Parathyroid adenoma (tissue), 2 donors: ENCODE results near the gene TMEM121B.

Experiments
- H2AFZ ChIP-seq: fragments of 300-600 bp; sonication (generic); one replicate; pipeline ENCODE4 v1.7.0; 2017; ENCODE audit warnings: antibody characterized with exemption, mild to moderate bottlenecking
- H3K27ac ChIP-seq: fragments of 300-600 bp; sonication (generic); one replicate; pipeline ENCODE4 v1.7.0; 2017
- H3K27me3 ChIP-seq: fragments of 300-600 bp; sonication (generic); one replicate; pipeline ENCODE4 v1.7.0; 2017; ENCODE audit warnings: low read length; ENCODE audit not compliant: control insufficient read depth, insufficient read depth
- H3K36me3 ChIP-seq: fragments of 300-600 bp; sonication (generic); one replicate; pipeline ENCODE4 v1.7.0; 2017; ENCODE audit warnings: low read length; ENCODE audit not compliant: control insufficient read depth, insufficient read depth
- H3K4me1 ChIP-seq: fragments of 300-600 bp; sonication (generic); one replicate; pipeline ENCODE4 v1.7.0; 2017; ENCODE audit warnings: control low read depth
- H3K4me2 ChIP-seq: fragments of 300-600 bp; sonication (generic); one replicate; pipeline ENCODE4 v1.7.0; 2017; ENCODE audit warnings: low read length
- H3K4me3 ChIP-seq: fragments of 300-600 bp; sonication (generic); one replicate; pipeline ENCODE4 v1.7.0; 2017; ENCODE audit warnings: low read depth, low read length
- H3K79me2 ChIP-seq: fragments of 300-600 bp; sonication (generic); one replicate; pipeline ENCODE4 v1.7.0; 2017; ENCODE audit warnings: control low read depth
- H3K9ac ChIP-seq: fragments of 300-600 bp; sonication (generic); one replicate; pipeline ENCODE4 v1.7.0; 2017; ENCODE audit warnings: mild to moderate bottlenecking
- H3K9me3 ChIP-seq: fragments of 300-600 bp; sonication (generic); one replicate; pipeline ENCODE4 v1.7.0; 2017; ENCODE audit warnings: low read length; ENCODE audit not compliant: control insufficient read depth
- CTCF ChIP-seq: fragments of 300-600 bp; sonication (generic); IDR thresholded peaks from one replicate; pipeline ENCODE4 v1.7.0; 2017; ENCODE audit warnings: antibody characterized with exemption, mild to moderate bottlenecking
- donor health status: primary hyperparathyroidism.

Gene TMEM121B

GRCh38 chr22:17121233-17122195 lies at the start of gene TMEM121B:
Gene TMEM121B, minus strand, starts transcription at chr22:17121360. Its CDS starts 233 bp downstream, at chr22:17121127.
- peak within 1 kb of the TSS; percentile 39 for H3K27ac ChIP-seq
- H3K27me3 ChIP-seq: peaks cover 6% of the 10 kb centered on the region

GRCh38 chr22:17167486-17167885 lies 46.3 kb upstream of the TMEM121B start:
- Histone ChIP-seq H3K4me3 (no peak overlapping the region), H2AFZ (no peak overlapping the region), H3K4me1 (no peaks in the 10 kb centered on the region), H3K79me2 (no peaks in the 10 kb centered on the region), H3K4me2 (no peak overlapping the region), H3K27ac (no peak overlapping the region), H3K36me3 (no peaks in the 10 kb centered on the region), H3K27me3 (no peaks in the 10 kb centered on the region), H3K9me3 (no peaks in the 10 kb centered on the region), H3K9ac (no peak overlapping the region)
- TF ChIP-seq CTCF: no peak

More at GRCh38 chr22:17121233-17122195, at the start of gene TMEM121B:
- H2AFZ ChIP-seq: peak within 1 kb of the TSS; percentile 35
- H3K79me2 ChIP-seq: no peaks in the 10 kb centered on the region
- no peaks in the 10 kb centered on the region for H3K36me3 ChIP-seq
- no peaks in the 10 kb centered on the region for H3K9me3 ChIP-seq
- TF ChIP-seq CTCF: no peak
- H3K4me2 ChIP-seq: peak within 1 kb of the TSS; percentile 58
- peak within 1 kb of the TSS; percentile 33 for H3K4me3 ChIP-seq
- no peaks in the 10 kb centered on the region for H3K4me1 ChIP-seq
- no peak within 1 kb of the TSS for H3K9ac ChIP-seq

- Histone ChIP-seq H2AFZ (no peak overlapping the region), H3K4me3 (no peak overlapping the region)
- TF ChIP-seq CTCF: no peak
Observed at GRCh38 chr22:17164392-17165024, 43.3 kb upstream of the TMEM121B start.

GRCh38 chr22:17162731-17163130 lies 41.6 kb upstream of the TMEM121B start:
- TF ChIP-seq CTCF: no peak
- H3K9ac ChIP-seq: no peak overlapping the region
- H3K27me3 ChIP-seq: no peaks in the 10 kb centered on the region
- no peak overlapping the region for H3K4me3 ChIP-seq
- H3K27ac ChIP-seq: no peak overlapping the region
- no peak overlapping the region for H2AFZ ChIP-seq
- no peaks in the 10 kb centered on the region for H3K9me3 ChIP-seq
- H3K79me2 ChIP-seq: peaks cover 3% of the 10 kb centered on the region
- no peaks in the 10 kb centered on the region for H3K4me1 ChIP-seq
- H3K36me3 ChIP-seq: no peaks in the 10 kb centered on the region
- H3K4me2 ChIP-seq: no peak overlapping the region

More at GRCh38 chr22:17164392-17165024, 43.3 kb upstream of the TMEM121B start:
- no peaks in the 10 kb centered on the region for H3K36me3 ChIP-seq
- no peaks in the 10 kb centered on the region for H3K27me3 ChIP-seq
- H3K9ac ChIP-seq: no peak overlapping the region
- peaks cover 3% of the 10 kb centered on the region for H3K79me2 ChIP-seq
- H3K4me1 ChIP-seq: no peaks in the 10 kb centered on the region
- H3K27ac ChIP-seq: no peak overlapping the region
- no peak overlapping the region for H3K4me2 ChIP-seq
- no peaks in the 10 kb centered on the region for H3K9me3 ChIP-seq
